PC-9 (cell line): Measurements from ENCODE around the gene PPP1R1C. TPM values are rescaled to one million over a fixed set of nuclear protein-coding genes. Genes with fewer than 3 reads are reported as not detected.
A peak's percentile ranks its signal among the peaks of the same experiment; 100 is the strongest.

Experiments used
- BruUV-seq: library from RNA; stranded (reverse); fragments of 400-500 nt; replicated peaks from 2 replicates; lab custom pipeline; 2021; lab: Mats Ljungman, UMichigan
- CTCF ChIA-PET: fragments of 300-600 bp; sonication (Branson Sonifier 250); formaldehyde crosslinking; loops from one replicate; lab custom pipeline; 2022; ENCODE audit warnings: antibody characterized with exemption; lab: Charles Lee
- POLR2A ChIA-PET: fragments of 300-600 bp; sonication (Branson Sonifier 250); formaldehyde crosslinking; loops from one replicate; lab custom pipeline; 2022; ENCODE audit warnings: antibody characterized with exemption; ENCODE audit not compliant: unreplicated experiment; lab: Charles Lee
- DNase-seq, 2 experiments: peaks; one replicate each; pipeline versions ENCODE4 v3.0.0 to v3.0.0-alpha.2; 2015 to 2022; ENCODE audit warnings: mixed read lengths in 1 of 2
- H2AFZ ChIP-seq: fragments of 200-600 bp; sonication (generic); 2 replicates; pipeline ENCODE4 v1.8.1; 2017; ENCODE audit warnings: antibody characterized with exemption
- H3F3A ChIP-seq: fragments of 200-600 bp; sonication (generic); 2 replicates; pipeline ENCODE4 v1.8.1; 2017; ENCODE audit warnings: antibody characterized with exemption, mild to moderate bottlenecking, low read depth; ENCODE audit not compliant: insufficient read depth
- H3K27ac ChIP-seq: fragments of 200-600 bp; sonication (generic); 2 replicates; pipeline ENCODE4 v1.6.1; 2016; ENCODE audit warnings: mixed run types
- H3K27me3 ChIP-seq: fragments of 200-600 bp; sonication (generic); 2 replicates; pipeline ENCODE4 v1.6.1; 2016; ENCODE audit warnings: low read depth, mixed run types; ENCODE audit not compliant: insufficient read depth
- H3K36me3 ChIP-seq: fragments of 200-600 bp; sonication (generic); 2 replicates; pipeline ENCODE4 v1.6.1; 2016; ENCODE audit warnings: low read depth, mixed run types
- H3K4me1 ChIP-seq: fragments of 200-600 bp; sonication (generic); replicated peaks from 2 replicates; pipeline ENCODE4 v1.6.1; 2016; ENCODE audit warnings: mixed run types; ENCODE audit not compliant: insufficient read depth
- H3K4me2 ChIP-seq: fragments of 200-600 bp; sonication (generic); 2 replicates; pipeline ENCODE4 v1.6.1; 2017; ENCODE audit warnings: mixed run types
- H3K4me3 ChIP-seq: fragments of 200-600 bp; sonication (generic); 2 replicates; pipeline ENCODE4 v1.6.1; 2016; ENCODE audit warnings: mixed run types
- H3K79me2 ChIP-seq: fragments of 200-600 bp; sonication (generic); 2 replicates; pipeline ENCODE4 v1.6.1; 2017; ENCODE audit warnings: low read depth, mixed run types
- H3K9me2 ChIP-seq: fragments of 200-600 bp; sonication (generic); 2 replicates; pipeline ENCODE4 v1.8.1; 2017; ENCODE audit warnings: mild to moderate bottlenecking; ENCODE audit not compliant: insufficient read depth
- H3K9me3 ChIP-seq: fragments of 200-600 bp; sonication (generic); 2 replicates; pipeline ENCODE4 v1.8.1; 2016; ENCODE audit warnings: low read depth; ENCODE audit not compliant: insufficient read depth
- H4K20me1 ChIP-seq: fragments of 200-600 bp; sonication (generic); 2 replicates; pipeline ENCODE4 v1.8.1; 2017; ENCODE audit not compliant: insufficient read depth
- CTCF ChIP-seq: fragments of 200-600 bp; sonication (generic); conservative IDR thresholded peaks from 2 replicates; pipeline ENCODE4 v1.6.1; 2017; ENCODE audit warnings: mixed run types, antibody characterized with exemption, mild to moderate bottlenecking, moderate library complexity
- EZH2 ChIP-seq: fragments of 200-600 bp; sonication (generic); IDR thresholded peaks from 2 replicates; pipeline ENCODE4 v1.8.0; 2017; ENCODE audit warnings: antibody characterized with exemption, low read depth
- intact Hi-C: fragments of 100-400 bp; cut with micrococcal nuclease; formaldehyde crosslinking; loops from one replicate; pipeline ENCODE4 v1.10.0; 2022; ENCODE audit not compliant: unreplicated experiment
- total RNA-seq: library from RNA; stranded (reverse); gene quantifications from 2 replicates; pipeline ENCODE4 v1.2.3, GENCODE V29; 2021

Gene PPP1R1C
- total RNA-seq, 1 experiment from 2014 or later, result 27.5 TPM

- intact Hi-C loops, result no loop called here
- no peaks in the 10 kb centered on the region for H3K9me2 ChIP-seq
- no peaks in the 10 kb centered on the region for H4K20me1 ChIP-seq
- H3K9me3 ChIP-seq, result 0 out of 2 replicates have a peak, but pooled peaks cover 4% of the 10 kb centered on the region
- no peak for TF ChIP-seq EZH2
- TF ChIP-seq CTCF, result no peak
- ChIA-PET POLR2A (no interaction called here), CTCF (no interaction called here)
- BruUV-seq, result no TSS peak
- H3K27me3 ChIP-seq, result no peaks in the 10 kb centered on the region
- DNase-seq, result no peak
- H3K79me2 ChIP-seq, result no peaks in the 10 kb centered on the region
- H3K36me3 ChIP-seq, result no peaks in the 10 kb centered on the region
- no peaks in the 10 kb centered on the region for H3K4me1 ChIP-seq
- no peak overlapping the region for H3K4me3 ChIP-seq
- H3K27ac ChIP-seq, result no peak overlapping the region
- H2AFZ ChIP-seq, result 0 out of 2 replicates have a peak overlapping the region, but pooled peaks have one; percentile 36
- no peak overlapping the region for H3K4me2 ChIP-seq
- no peaks in the 10 kb centered on the region for H3F3A ChIP-seq
Measured at GRCh38 chr2:182031956-182032355, 46.3 kb downstream of the PPP1R1C start.

GRCh38 chr2:182033449-182033848 lies 47.8 kb downstream of the PPP1R1C start:
- DNase-seq, result no peak
- H3K4me2 ChIP-seq, result no peak overlapping the region
- BruUV-seq, result no TSS peak

GRCh38 chr2:182038576-182038975 lies 52.9 kb downstream of the PPP1R1C start:
- no peak overlapping the region for H3K4me3 ChIP-seq
- TF ChIP-seq CTCF (no peak), EZH2 (no peak)
- no peaks in the 10 kb centered on the region for H3K27me3 ChIP-seq
- H3K4me1 ChIP-seq, result peaks cover 10% of the 10 kb centered on the region
- intact Hi-C loops, result no loop called here
- no peaks in the 10 kb centered on the region for H3K36me3 ChIP-seq
- CTCF ChIA-PET, result no interaction called here
- H3K9me2 ChIP-seq, result no peaks in the 10 kb centered on the region
- DNase-seq, result peak in 1 of 2 experiments; percentile 76
- H2AFZ ChIP-seq, result no peak overlapping the region
- H4K20me1 ChIP-seq, result no peaks in the 10 kb centered on the region
- no peaks in the 10 kb centered on the region for H3K79me2 ChIP-seq
- POLR2A ChIA-PET, result interaction anchor here (0.6 kb wide), 1 partner anchor 316 kb away, joined by 3 read pairs; no protein-coding TSS in a partner anchor
- H3K9me3 ChIP-seq, result 0 out of 2 replicates have a peak, but pooled peaks cover 4% of the 10 kb centered on the region
- BruUV-seq, result no TSS peak
- no peak overlapping the region for H3K4me2 ChIP-seq
- no peaks in the 10 kb centered on the region for H3F3A ChIP-seq
- H3K27ac ChIP-seq, result no peak overlapping the region

More at GRCh38 chr2:182033449-182033848, 47.8 kb downstream of the PPP1R1C start:
- H3F3A ChIP-seq, result no peaks in the 10 kb centered on the region
- no peak overlapping the region for H3K27ac ChIP-seq
- ChIA-PET CTCF (interaction anchor here (0.6 kb wide), 1 partner anchor 119 kb away, joined by 18 read pairs; no protein-coding TSS in a partner anchor), POLR2A (no interaction called here)
- no peaks in the 10 kb centered on the region for H3K79me2 ChIP-seq
- no peaks in the 10 kb centered on the region for H3K9me2 ChIP-seq
- TF ChIP-seq EZH2, result no peak
- TF ChIP-seq CTCF, result no peak
- intact Hi-C loops, result no loop called here
- H4K20me1 ChIP-seq, result no peaks in the 10 kb centered on the region
- 0 out of 2 replicates have a peak, but pooled peaks cover 4% of the 10 kb centered on the region for H3K9me3 ChIP-seq
- peak overlapping the region; percentile 32; the same call in 1 of the 2 replicates for H2AFZ ChIP-seq
- H3K36me3 ChIP-seq, result no peaks in the 10 kb centered on the region
- H3K4me1 ChIP-seq, result peaks cover 3% of the 10 kb centered on the region
- no peak overlapping the region for H3K4me3 ChIP-seq
- no peaks in the 10 kb centered on the region for H3K27me3 ChIP-seq
